Activated CD4-positive, alpha-beta memory T cell treated with anti-CD3 and anti-CD28 coated beads, Interleukin-2, amount 10 ng/mL, durations not matched to agents 7 days and 5 days (primary cell): ENCODE measurements around the gene SNRK. TPM values are rescaled to one million over a fixed set of nuclear protein-coding genes. Genes with fewer than 3 reads are reported as not detected.

Experiments used
- CTCF ChIA-PET: fragments of 350-600 bp; sonication (Branson Sonifier 250); formaldehyde crosslinking; loops from one replicate; lab custom pipeline; 2021; ENCODE audit warnings: antibody characterized with exemption, inconsistent platforms; lab: Charles Lee
- POLR2A ChIA-PET: fragments of 350-600 bp; sonication (Branson Sonifier 250); formaldehyde crosslinking; loops from one replicate; lab custom pipeline; 2021; ENCODE audit warnings: antibody characterized with exemption; lab: Charles Lee
- DNase-seq: peaks from one replicate; pipeline ENCODE4 v3.0.0-alpha.2; 2020
- H3K27ac Mint-ChIP-seq: one replicate; pipeline ENCODE4 v1.8.0; 2021; ENCODE audit warnings: mild to moderate bottlenecking, mixed read lengths
- H3K27me3 Mint-ChIP-seq: one replicate; pipeline ENCODE4 v1.8.0; 2021; ENCODE audit warnings: mixed read lengths
- H3K36me3 Mint-ChIP-seq: one replicate; pipeline ENCODE4 v1.8.0; 2021; ENCODE audit warnings: low read depth, mixed read lengths
- H3K4me1 Mint-ChIP-seq: one replicate; pipeline ENCODE4 v1.8.0; 2021; ENCODE audit warnings: mixed read lengths
- H3K4me3 Mint-ChIP-seq: one replicate; pipeline ENCODE4 v1.8.0; 2021; ENCODE audit warnings: mild to moderate bottlenecking, mixed read lengths
- H3K9me3 Mint-ChIP-seq: one replicate; pipeline ENCODE4 v1.8.0; 2021; ENCODE audit warnings: mixed read lengths
- total RNA-seq, 2 experiments: library from RNA; stranded (reverse); gene quantifications; one replicate each; pipeline ENCODE4 v1.2.3, GENCODE V29; 2021

SNRK gene
- total RNA-seq, 2 experiments from 2014 or later, result 71.0 to 73.1 TPM

DNA sequence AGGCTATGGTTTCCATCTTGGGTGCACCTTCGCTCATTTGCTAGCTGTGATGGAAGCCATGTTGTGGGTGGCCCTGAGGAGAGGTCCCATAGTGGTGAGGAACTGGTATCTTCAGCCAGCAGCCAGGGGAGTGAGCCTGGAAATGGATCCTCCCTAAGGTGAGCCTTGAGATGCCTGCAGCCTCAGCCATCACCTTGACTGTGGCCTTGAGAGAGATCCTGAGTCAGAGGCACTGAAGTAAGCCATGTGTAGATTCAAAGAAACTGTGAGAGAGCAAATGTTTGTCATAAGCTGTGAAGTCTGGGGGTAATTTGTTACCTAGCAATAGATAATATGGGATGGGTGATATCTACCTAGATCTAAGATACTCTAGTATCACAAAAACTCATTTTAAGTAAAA is 105.3 kb downstream of the SNRK start:
- ChIA-PET CTCF (interaction anchor here (0.6 kb wide), 1 partner anchor 286 kb away, joined by 6 read pairs; no protein-coding TSS in a partner anchor), POLR2A (interaction anchor here (0.7 kb wide), 1 partner anchor 31 kb away, joined by 3 read pairs; no protein-coding TSS in a partner anchor)
- H3K27ac Mint-ChIP-seq, result peak overlapping the region; percentile 10
- no peak for DNase-seq
- peaks cover 10% of the 10 kb centered on the region for H3K36me3 Mint-ChIP-seq
- H3K4me3 Mint-ChIP-seq, result no peak overlapping the region
- H3K4me1 Mint-ChIP-seq, result peaks cover 42% of the 10 kb centered on the region
- H3K9me3 Mint-ChIP-seq, result peaks cover 5% of the 10 kb centered on the region
- H3K27me3 Mint-ChIP-seq, result no peaks in the 10 kb centered on the region

DNA sequence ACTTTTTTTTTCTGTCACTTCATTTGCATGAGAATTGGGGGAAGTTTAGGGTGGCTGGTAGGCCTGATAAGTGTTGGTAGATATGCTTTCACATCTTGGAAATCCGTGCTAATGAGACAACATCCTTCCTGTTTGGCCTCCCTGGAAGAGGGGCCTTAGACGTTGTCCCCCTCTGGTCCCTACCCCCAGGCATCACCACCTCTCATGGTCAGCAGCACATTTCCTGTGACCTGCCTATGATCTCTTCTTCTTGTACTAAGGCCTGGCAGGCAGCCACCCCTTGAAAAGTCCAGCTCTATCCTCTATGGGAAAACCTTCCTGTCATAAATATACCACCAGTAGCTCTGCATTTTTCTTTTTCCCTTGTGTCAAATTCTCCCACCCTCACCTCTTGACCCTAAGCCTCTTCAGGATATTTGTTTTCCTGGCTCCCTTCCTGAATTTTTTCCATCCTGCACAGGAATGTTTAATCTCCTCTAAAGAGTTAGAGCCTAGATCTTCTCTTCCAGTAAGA is 107.8 kb downstream of the SNRK start:
- Mint-ChIP-seq H3K27me3 (no peaks in the 10 kb centered on the region), H3K36me3 (peaks cover 10% of the 10 kb centered on the region), H3K4me1 (peaks cover 24% of the 10 kb centered on the region), H3K27ac (no peak overlapping the region), H3K4me3 (no peak overlapping the region), H3K9me3 (peaks cover 5% of the 10 kb centered on the region)
- CTCF ChIA-PET, result no interaction called here
- POLR2A ChIA-PET, result interaction anchor here (1.6 kb wide), 1 partner anchor 98 kb away, joined by 4 read pairs; no protein-coding TSS in a partner anchor
- no peak for DNase-seq

DNA sequence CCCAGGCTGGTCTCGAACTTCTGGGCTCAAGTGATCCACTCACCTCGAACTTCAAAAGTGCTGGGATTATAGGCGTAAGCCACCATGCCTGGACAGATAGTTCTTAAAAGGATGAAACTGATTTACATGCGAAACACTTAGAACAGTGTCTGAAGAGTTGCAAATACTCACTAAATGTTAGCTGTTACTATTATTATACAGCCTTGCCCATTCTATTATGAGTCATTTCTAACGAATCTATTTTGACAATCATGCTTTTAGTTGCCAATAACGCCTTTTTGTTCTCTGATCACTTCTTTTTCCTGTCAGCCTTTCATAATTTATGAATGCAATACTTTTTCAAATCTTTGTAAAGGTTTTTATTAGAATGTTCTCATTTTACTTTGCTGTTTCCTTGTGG is 112.7 kb downstream of the SNRK start:
- Mint-ChIP-seq H3K36me3 (no peaks in the 10 kb centered on the region), H3K27me3 (no peaks in the 10 kb centered on the region), H3K27ac (no peak overlapping the region), H3K4me3 (no peak overlapping the region), H3K9me3 (no peaks in the 10 kb centered on the region), H3K4me1 (no peaks in the 10 kb centered on the region)
- POLR2A ChIA-PET, result no interaction called here
- no peak for DNase-seq
- CTCF ChIA-PET, result interaction anchor here (0.6 kb wide), 1 partner anchor 135 kb away, joined by 3 read pairs; no protein-coding TSS in a partner anchor

DNA sequence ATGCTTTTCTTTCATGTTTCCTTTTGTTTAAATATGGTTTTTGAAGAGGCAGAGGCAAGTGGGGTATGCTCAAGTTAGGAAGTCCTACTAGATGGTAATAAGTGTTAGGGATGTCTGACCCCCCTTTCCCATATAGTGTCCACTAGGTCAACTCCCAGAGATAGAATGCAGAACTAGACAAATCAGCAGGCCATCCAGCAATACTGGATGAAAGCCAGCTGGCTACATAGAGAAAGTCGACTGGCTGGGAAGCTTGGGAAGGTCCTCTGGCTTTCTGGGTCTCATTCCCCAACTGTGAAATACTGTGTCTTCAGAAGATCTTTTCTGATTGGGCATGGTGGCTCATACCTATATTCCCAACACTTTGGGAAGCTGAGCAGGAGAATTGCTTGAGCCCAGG is 113.8 kb downstream of the SNRK start:
- CTCF ChIA-PET, result no interaction called here

More for the DNA sequence above, 113.8 kb downstream of the SNRK start:
- no peaks in the 10 kb centered on the region for H3K4me1 Mint-ChIP-seq
- no peak overlapping the region for H3K4me3 Mint-ChIP-seq
- no peak overlapping the region for H3K27ac Mint-ChIP-seq
- H3K36me3 Mint-ChIP-seq, result no peaks in the 10 kb centered on the region
- POLR2A ChIA-PET, result no interaction called here
- DNase-seq, result no peak
- no peaks in the 10 kb centered on the region for H3K27me3 Mint-ChIP-seq
- H3K9me3 Mint-ChIP-seq, result no peaks in the 10 kb centered on the region

Other genes starting within 250 kb of the SNRK start
- gene POMGNT2, start 180.5 kb upstream of the SNRK start, total RNA-seq, result 1 to 10 TPM; 6.4 to 7.8 TPM